Measurements from ENCODE around the gene ZDHHC6.
"Not testable (repeated sequence)": the region's sequence is repeated elsewhere in the genome, so short reads cannot be mapped to it uniquely, and the experiment has no call there.

ZDHHC6 gene

DNA sequence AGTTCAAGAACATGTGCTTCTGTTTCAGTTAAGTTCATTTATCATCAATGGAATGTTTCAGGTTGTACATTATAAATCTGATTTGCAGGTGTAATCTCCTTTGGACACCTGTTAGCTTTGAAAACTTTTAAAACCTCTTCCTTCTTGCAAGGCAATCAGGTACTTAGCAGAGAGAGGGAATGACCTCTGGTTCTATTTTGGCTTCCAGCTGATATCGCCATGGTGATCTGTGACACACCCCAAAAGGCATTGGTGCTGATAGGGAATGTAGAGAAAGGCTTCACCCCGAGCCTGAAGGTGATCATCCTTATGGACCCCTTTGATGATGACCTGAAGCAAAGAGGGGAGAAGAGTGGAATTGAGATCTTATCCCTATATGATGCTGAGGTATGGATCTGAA, 37.4 kb downstream of the ZDHHC6 start:
- TF ChIP-seq, protein P1, sequence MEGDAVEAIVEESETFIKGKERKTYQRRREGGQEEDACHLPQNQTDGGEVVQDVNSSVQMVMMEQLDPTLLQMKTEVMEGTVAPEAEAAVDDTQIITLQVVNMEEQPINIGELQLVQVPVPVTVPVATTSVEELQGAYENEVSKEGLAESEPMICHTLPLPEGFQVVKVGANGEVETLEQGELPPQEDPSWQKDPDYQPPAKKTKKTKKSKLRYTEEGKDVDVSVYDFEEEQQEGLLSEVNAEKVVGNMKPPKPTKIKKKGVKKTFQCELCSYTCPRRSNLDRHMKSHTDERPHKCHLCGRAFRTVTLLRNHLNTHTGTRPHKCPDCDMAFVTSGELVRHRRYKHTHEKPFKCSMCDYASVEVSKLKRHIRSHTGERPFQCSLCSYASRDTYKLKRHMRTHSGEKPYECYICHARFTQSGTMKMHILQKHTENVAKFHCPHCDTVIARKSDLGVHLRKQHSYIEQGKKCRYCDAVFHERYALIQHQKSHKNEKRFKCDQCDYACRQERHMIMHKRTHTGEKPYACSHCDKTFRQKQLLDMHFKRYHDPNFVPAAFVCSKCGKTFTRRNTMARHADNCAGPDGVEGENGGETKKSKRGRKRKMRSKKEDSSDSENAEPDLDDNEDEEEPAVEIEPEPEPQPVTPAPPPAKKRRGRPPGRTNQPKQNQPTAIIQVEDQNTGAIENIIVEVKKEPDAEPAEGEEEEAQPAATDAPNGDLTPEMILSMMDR (IDR thresholded peaks at IDR 0.05; ENCODE audit: borderline replicate concordance, insufficient read depth, low read depth, low read length), result no peak

DNA sequence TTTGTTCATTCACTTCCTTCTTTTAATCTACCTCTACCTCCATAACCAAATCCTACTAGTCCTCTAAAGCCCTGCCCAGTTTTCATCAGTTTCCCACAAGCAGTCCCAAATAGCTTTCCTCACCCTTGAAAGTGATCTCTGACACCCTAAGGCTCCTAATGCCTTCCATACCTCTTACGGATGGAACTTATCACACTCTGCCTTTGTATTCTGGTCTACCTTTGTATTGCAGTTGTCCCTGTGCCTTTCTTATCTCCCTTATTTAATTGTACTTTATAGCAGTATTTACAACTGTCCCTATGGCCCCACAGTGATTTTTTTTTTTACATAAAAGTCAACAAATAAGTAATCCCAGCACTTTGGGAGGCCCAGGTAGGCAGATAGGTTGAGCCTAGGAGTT, 39.0 kb downstream of the ZDHHC6 start:
- no peak overlapping the region for H3K4me3 ChIP-seq (ENCODE audit: low read depth, low read length)
- TF ChIP-seq, protein P1 (IDR thresholded peaks at IDR 0.05; ENCODE audit: borderline replicate concordance, insufficient read depth, low read depth, low read length), result no peak

More for the DNA sequence above, 37.4 kb downstream of the ZDHHC6 start:
- no peak overlapping the region for H3K4me3 ChIP-seq (ENCODE audit: low read depth, low read length)

DNA sequence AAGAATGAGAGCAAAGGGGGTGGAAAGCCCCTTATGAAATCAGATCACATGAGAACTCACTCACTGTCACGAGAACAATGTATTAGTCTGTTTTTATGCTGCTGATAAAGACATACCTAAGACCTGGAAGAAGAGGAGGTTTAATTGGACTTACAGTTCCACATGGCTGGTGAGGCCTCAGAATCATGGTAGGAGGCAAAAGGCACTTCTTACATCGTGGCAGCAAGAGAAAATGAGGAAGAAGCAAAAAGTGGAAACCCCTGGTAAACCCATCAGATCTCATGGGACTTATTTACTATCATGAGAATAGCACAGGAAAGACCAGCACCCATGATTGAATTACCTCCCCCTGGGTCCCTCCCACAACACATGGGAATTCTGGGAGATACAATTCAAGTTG, 39.9 kb downstream of the ZDHHC6 start:
- not testable (repeated sequence) for H3K4me3 ChIP-seq (ENCODE audit: low read depth, low read length)

DNA sequence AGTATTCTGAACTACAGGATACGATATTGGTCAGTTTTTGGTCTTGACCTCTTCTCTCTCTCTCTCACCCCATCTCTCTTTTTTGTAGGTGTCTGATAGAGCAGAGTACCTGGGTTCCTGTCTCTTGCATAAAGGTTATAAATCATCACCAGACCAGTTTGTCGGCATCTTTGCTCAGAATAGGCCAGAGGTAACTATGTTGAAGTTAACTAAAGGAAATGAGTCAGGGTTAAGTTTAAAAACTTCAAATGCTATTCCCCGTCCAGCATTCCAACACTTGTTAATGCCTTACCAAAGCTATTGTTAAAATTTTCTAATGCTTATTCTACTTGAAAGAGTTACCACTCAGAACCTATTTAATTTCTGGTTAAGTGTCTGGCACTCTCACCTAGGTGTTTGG, 42.1 kb downstream of the ZDHHC6 start:
- H3K4me3 ChIP-seq (ENCODE audit: low read depth, low read length), result no peak overlapping the region
- TF ChIP-seq, protein P1 (IDR thresholded peaks at IDR 0.05; ENCODE audit: borderline replicate concordance, insufficient read depth, low read depth, low read length), result no peak

DNA sequence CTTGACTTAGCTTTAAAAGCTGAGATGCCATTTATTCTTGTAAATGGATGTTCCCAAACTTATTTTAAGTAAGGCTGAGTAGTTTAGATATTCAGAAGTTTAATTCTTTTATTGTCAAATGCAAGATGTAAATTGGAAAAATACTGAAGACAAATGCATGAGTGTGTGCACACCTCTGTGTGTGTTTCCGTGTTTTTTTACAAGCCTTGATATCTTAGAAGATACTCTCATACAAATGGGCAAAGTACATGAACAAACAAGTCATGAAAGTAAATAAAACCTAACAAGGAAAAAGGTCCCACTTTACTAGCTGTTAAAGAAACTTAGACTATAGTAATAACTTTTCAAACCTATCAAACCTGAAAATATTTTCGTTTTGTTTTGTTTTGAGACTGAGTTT, 43.8 kb downstream of the ZDHHC6 start:
- TF ChIP-seq, protein P1 (IDR thresholded peaks at IDR 0.05; ENCODE audit: borderline replicate concordance, insufficient read depth, low read depth, low read length), result no peak
- H3K4me3 ChIP-seq (ENCODE audit: low read depth, low read length), result no peak overlapping the region

DNA sequence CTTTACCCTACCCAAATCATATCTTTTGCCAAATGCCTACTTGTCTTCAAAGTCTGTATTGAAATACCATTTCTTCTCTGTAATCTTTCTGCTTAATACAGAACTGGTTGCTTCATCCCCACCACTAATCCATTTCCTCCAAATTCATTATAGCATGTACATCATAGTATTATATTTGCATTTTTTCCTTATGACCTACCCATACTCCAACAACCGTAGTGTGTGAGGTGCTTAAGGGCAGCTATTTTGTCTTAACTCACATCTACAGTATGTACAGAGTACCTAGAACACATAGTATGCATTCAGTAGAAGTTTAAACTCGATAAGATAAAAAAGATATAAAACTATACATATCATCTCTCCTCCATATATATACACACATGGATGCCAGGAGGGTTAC, 49.1 kb downstream of the ZDHHC6 start:
- no peak overlapping the region for H3K4me3 ChIP-seq (ENCODE audit: low read depth, low read length)
- TF ChIP-seq, protein P1 (IDR thresholded peaks at IDR 0.05; ENCODE audit: borderline replicate concordance, insufficient read depth, low read depth, low read length), result no peak

DNA sequence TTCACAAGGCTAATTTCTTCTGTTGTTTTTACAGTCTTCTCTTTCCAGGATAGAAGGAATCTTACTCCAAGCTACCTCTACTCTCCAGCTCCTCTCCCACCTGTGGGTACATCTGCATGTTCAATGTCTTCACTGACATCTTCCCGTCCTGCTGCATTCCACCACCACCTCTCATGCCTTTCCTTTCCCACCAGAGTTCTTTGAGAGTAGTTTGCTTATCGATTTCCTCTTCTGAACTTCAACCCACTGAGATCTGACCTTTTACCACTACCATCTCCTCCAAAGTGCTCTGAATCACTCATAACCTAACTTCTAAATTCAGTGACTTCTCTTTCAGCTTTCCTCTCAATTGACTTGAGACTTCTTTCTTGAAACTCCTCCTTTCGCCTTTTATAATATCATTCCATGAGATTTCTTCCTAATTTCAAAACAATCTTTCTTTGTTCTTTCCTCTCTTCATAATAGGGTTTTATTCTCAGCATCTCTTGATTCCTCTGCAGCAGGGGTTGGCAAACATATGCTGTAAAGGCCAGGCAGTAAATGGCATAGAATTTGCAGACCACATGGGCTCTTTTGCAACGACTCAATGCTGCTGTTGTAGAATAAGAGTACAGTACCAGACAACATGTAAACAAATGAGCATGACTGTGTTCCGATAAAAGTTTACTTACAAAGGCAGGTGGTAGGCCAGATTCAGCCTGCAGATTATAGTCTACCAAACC, 50.7 kb downstream of the ZDHHC6 start:
- TF ChIP-seq, protein P1 (IDR thresholded peaks at IDR 0.05; ENCODE audit: borderline replicate concordance, insufficient read depth, low read depth, low read length), result no peak
- H3K4me3 ChIP-seq (ENCODE audit: low read depth, low read length), result no peak overlapping the region
